ENCODE results near the gene ALDH8A1. TPM values are rescaled to one million over a fixed set of nuclear protein-coding genes. Genes with fewer than 3 reads are reported as not detected.

ALDH8A1 gene
- total and polyA plus RNA-seq, 4 donors, result 0.30 to 1.1 (median 0.57) TPM

- ATAC-seq (ENCODE audit: insufficient read depth, low FRiP score) (no peak), DNase-seq (no peak)
- Histone ChIP-seq H3K27me3 (ENCODE audit: control insufficient read depth in 3 of 3, insufficient read depth in 3 of 3, low read length in 2 of 3) (no peaks in the 10 kb centered on the region), H3K4me3 (no peak overlapping the region), H3K9ac (ENCODE audit: insufficient read depth in 1 of 2, low read length in 2 of 2) (no peak overlapping the region), H3K9me3 (ENCODE audit: control insufficient read depth in 4 of 4, insufficient read depth in 3 of 4, low read length in 3 of 4) (no peaks in the 10 kb centered on the region), H3K36me3 (ENCODE audit: control insufficient read depth in 4 of 4, insufficient read depth in 4 of 4, low read length in 4 of 4) (no peaks in the 10 kb centered on the region), H3K27ac (ENCODE audit: low read depth in 1 of 2, low read length in 1 of 2) (no peak overlapping the region), H3K4me1 (ENCODE audit: control insufficient read depth in 5 of 5, insufficient read depth in 5 of 5, low read length in 5 of 5) (no peaks in the 10 kb centered on the region)
- TF ChIP-seq, protein P1, sequence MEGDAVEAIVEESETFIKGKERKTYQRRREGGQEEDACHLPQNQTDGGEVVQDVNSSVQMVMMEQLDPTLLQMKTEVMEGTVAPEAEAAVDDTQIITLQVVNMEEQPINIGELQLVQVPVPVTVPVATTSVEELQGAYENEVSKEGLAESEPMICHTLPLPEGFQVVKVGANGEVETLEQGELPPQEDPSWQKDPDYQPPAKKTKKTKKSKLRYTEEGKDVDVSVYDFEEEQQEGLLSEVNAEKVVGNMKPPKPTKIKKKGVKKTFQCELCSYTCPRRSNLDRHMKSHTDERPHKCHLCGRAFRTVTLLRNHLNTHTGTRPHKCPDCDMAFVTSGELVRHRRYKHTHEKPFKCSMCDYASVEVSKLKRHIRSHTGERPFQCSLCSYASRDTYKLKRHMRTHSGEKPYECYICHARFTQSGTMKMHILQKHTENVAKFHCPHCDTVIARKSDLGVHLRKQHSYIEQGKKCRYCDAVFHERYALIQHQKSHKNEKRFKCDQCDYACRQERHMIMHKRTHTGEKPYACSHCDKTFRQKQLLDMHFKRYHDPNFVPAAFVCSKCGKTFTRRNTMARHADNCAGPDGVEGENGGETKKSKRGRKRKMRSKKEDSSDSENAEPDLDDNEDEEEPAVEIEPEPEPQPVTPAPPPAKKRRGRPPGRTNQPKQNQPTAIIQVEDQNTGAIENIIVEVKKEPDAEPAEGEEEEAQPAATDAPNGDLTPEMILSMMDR (IDR thresholded peaks at IDR 0.05; ENCODE audit: control extremely low read depth, extremely low read depth), result no peak
- 51 to 58% methylated on average over 5 of the region's 5 CpGs for WGBS, 2 donors
Measured at GRCh38 chr6:134938896-134939295, 11.0 kb downstream of the ALDH8A1 start.

DNA sequence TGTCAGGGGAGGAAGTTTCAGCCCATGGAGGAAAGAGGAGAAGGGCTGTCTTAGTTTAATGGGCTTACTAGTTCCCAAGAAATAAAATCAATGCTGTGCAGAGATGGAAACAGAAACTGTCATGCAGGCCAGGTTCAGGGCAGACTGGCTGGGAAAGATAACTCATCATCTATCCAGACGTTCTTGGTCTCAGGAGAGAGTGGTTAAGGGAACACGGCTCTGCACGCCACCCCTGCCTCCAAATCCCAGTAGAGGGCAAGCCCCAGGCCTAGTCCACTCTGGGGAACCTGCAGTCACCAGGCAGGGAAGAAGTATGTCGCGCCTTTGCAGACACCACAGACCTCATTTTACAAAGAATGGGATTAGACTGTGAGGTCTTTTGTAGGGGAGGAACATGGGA, 12.5 kb downstream of the ALDH8A1 start:
- Histone ChIP-seq H3K9ac (ENCODE audit: insufficient read depth in 1 of 2, low read length in 2 of 2) (no peak overlapping the region), H3K9me3 (ENCODE audit: control insufficient read depth in 4 of 4, insufficient read depth in 3 of 4, low read length in 3 of 4) (no peaks in the 10 kb centered on the region), H3K4me3 (no peak overlapping the region), H3K36me3 (ENCODE audit: control insufficient read depth in 4 of 4, insufficient read depth in 4 of 4, low read length in 4 of 4) (no peaks in the 10 kb centered on the region), H3K4me1 (ENCODE audit: control insufficient read depth in 5 of 5, insufficient read depth in 5 of 5, low read length in 5 of 5) (no peaks in the 10 kb centered on the region), H3K27me3 (ENCODE audit: control insufficient read depth in 3 of 3, insufficient read depth in 3 of 3, low read length in 2 of 3) (no peaks in the 10 kb centered on the region), H3K27ac (ENCODE audit: low read depth in 1 of 2, low read length in 1 of 2) (no peak overlapping the region)
- no peak for ATAC-seq (ENCODE audit: insufficient read depth, low FRiP score)
- TF ChIP-seq, protein P1 (IDR thresholded peaks at IDR 0.05; ENCODE audit: control extremely low read depth, extremely low read depth), result no peak
- no peak for DNase-seq
- 86 to 91% methylated on average over 5 of the region's 5 CpGs for WGBS, 2 donors

GRCh38 chr6:134936931-134937330, 13.0 kb downstream of the ALDH8A1 start:
- H3K9me3 ChIP-seq (ENCODE audit: control insufficient read depth in 4 of 4, insufficient read depth in 3 of 4, low read length in 3 of 4), result no peaks in the 10 kb centered on the region
- TF ChIP-seq, protein P1 (IDR thresholded peaks at IDR 0.05; ENCODE audit: control extremely low read depth, extremely low read depth), result no peak
- WGBS, 2 donors, result 67 to 86% methylated on average over 5 of the region's 5 CpGs
- no peaks in the 10 kb centered on the region for H3K27me3 ChIP-seq (ENCODE audit: control insufficient read depth in 3 of 3, insufficient read depth in 3 of 3, low read length in 2 of 3)
- no peaks in the 10 kb centered on the region for H3K36me3 ChIP-seq (ENCODE audit: control insufficient read depth in 4 of 4, insufficient read depth in 4 of 4, low read length in 4 of 4)
- no peak overlapping the region for H3K27ac ChIP-seq (ENCODE audit: low read depth in 1 of 2, low read length in 1 of 2)
- H3K4me3 ChIP-seq, result no peak overlapping the region
- no peaks in the 10 kb centered on the region for H3K4me1 ChIP-seq (ENCODE audit: control insufficient read depth in 5 of 5, insufficient read depth in 5 of 5, low read length in 5 of 5)
- no peak overlapping the region for H3K9ac ChIP-seq (ENCODE audit: insufficient read depth in 1 of 2, low read length in 2 of 2)
- DNase-seq (no peak), ATAC-seq (ENCODE audit: insufficient read depth, low FRiP score) (no peak)

DNA sequence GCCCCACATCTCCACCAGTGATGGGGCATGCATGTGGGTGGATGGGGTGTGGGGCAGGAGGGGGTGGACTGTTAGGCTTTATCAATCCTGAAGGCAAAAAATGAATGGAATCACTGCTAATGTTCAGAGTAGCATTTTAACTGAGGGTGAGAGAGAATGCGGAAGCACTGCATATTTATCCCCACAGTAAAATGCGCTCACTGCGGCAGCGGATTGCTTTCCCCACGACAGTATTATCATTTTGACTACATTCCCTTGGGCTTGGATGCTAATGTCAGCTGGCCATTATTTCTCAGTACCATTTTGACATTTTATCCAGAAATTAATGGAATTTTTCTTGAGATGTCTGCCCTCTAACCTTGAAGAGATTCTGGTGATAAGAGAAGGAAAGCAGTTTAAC, 13.4 kb downstream of the ALDH8A1 start:
- Histone ChIP-seq H3K9ac (ENCODE audit: insufficient read depth in 1 of 2, low read length in 2 of 2) (no peak overlapping the region), H3K4me3 (no peak overlapping the region), H3K27ac (ENCODE audit: low read depth in 1 of 2, low read length in 1 of 2) (no peak overlapping the region), H3K36me3 (ENCODE audit: control insufficient read depth in 4 of 4, insufficient read depth in 4 of 4, low read length in 4 of 4) (no peaks in the 10 kb centered on the region), H3K9me3 (ENCODE audit: control insufficient read depth in 4 of 4, insufficient read depth in 3 of 4, low read length in 3 of 4) (no peaks in the 10 kb centered on the region), H3K27me3 (ENCODE audit: control insufficient read depth in 3 of 3, insufficient read depth in 3 of 3, low read length in 2 of 3) (no peaks in the 10 kb centered on the region), H3K4me1 (ENCODE audit: control insufficient read depth in 5 of 5, insufficient read depth in 5 of 5, low read length in 5 of 5) (no peaks in the 10 kb centered on the region)
- whole genome bisulfite sequencing, 2 donors, result 94 to 98% methylated on average over 5 of the region's 5 CpGs
- TF ChIP-seq, protein P1 (IDR thresholded peaks at IDR 0.05; ENCODE audit: control extremely low read depth, extremely low read depth), result no peak
- DNase-seq (no peak), ATAC-seq (ENCODE audit: insufficient read depth, low FRiP score) (no peak)
